ENCODE data around the gene CLPTM1L. TPM values are rescaled to one million over a fixed set of nuclear protein-coding genes. Genes with fewer than 3 reads are reported as not detected.

Gene CLPTM1L
- total RNA-seq, 2 experiments from 2014 or later = 395 TPM

DNA sequence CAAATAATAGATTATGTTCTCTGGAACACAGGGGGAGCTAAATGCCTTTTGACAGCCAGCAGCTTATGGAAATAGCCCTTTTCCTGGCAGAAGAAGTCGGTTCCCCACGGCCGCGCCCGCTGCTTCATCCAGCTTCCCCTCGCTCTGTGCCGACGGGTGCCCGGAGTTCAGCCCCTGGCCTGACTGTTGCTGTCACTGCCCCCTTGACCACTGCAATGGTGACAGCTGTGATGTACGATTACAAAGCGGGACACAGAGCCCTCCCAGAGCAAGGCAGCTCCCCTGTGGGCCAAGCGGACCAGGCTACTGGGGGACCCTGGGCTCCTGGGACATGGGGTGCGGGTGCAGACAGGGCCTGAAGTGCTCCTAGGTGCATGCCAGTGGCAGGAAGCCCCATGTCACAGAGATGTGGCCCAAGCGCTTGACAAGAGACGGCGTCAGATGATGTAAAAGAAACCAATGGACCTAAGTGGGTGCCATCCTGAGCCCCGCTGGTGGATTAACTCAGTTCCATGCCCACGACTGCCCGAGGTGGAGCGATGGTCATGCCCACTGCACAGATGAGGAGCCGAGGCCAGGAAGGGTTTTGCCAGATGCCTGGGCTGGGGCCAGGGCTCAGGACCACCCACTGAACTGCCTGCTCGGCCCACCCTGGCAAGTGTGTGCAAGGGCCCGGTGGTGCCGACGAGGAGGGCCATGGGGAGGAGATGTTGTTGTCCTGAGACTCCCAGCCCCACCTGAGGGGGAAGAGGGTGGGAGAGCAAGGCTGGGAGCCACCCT is 13.2 kb upstream of the CLPTM1L start:
- POLR2A ChIA-PET = no interaction called here
- no TSS peak for BruUV-seq (replicated peaks)
- intact Hi-C loops (cut with micrococcal nuclease; ENCODE audit: unreplicated experiment) = no loop called here

DNA sequence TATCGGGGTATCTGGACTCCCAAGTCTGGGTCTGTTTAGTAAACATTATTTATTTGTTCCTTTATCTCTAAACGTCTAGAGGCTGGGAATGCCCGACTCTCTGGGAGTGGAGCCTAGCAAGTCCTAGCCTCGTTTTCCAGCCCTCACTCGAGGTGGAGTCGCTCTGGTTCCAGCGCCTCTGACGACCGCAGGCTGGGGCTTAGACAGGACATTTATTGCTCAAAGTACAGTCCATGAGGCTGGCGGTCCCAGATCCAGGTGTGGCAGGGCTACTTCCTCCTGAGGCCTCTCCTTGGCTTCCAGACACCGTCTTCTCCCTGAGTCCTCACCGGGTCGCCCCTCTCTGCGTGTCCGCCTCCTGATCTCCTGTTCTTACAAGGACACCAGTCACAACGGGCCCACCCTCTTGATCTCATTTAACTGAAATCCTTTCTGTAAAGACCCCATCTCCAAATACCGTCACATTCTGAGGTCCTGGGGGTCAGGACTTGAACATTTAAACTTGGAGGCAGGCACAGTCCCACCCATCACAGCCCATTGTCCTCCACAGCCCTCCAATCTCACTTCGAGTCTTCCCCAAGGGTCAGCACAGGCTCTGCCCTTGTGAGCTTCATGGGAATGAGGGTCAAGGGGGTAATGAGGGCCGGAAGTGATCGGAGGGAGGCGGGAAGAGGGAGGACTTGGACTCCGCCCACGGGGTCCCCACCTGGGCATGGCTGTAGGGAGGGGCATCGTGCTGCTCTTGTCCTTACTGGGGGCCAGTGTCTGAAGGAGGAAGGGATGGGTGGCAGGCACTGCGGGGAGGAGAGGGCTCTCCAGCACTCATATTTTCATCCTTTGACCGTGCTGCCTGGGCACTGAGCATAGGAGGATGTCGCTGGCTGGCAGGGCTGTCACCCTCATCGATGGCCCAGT is 12.2 kb upstream of the CLPTM1L start:
- no peak for TF ChIP-seq EZH2phosphoT487 (IDR thresholded peaks at IDR 0.05; ENCODE audit: borderline replicate concordance, low read depth, low read length)
- TF ChIP-seq, protein P1, sequence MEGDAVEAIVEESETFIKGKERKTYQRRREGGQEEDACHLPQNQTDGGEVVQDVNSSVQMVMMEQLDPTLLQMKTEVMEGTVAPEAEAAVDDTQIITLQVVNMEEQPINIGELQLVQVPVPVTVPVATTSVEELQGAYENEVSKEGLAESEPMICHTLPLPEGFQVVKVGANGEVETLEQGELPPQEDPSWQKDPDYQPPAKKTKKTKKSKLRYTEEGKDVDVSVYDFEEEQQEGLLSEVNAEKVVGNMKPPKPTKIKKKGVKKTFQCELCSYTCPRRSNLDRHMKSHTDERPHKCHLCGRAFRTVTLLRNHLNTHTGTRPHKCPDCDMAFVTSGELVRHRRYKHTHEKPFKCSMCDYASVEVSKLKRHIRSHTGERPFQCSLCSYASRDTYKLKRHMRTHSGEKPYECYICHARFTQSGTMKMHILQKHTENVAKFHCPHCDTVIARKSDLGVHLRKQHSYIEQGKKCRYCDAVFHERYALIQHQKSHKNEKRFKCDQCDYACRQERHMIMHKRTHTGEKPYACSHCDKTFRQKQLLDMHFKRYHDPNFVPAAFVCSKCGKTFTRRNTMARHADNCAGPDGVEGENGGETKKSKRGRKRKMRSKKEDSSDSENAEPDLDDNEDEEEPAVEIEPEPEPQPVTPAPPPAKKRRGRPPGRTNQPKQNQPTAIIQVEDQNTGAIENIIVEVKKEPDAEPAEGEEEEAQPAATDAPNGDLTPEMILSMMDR (conservative IDR thresholded peaks at IDR 0.05; ENCODE audit: low read length) = no peak
- ChIA-PET POLR2A (no interaction called here), CTCF (ENCODE audit: unreplicated experiment) (no interaction called here)
- no peak for DNase-seq (ENCODE audit: low spot score)
- no peaks in the 10 kb centered on the region for H3K4me1 ChIP-seq (ENCODE audit: insufficient read depth, low read length, poor library complexity, severe bottlenecking)
- intact Hi-C loops (cut with micrococcal nuclease; ENCODE audit: unreplicated experiment) = no loop called here
- H3K27ac ChIP-seq (ENCODE audit: low read depth, low read length, poor library complexity, severe bottlenecking) = no peak overlapping the region
- H3K36me3 ChIP-seq (ENCODE audit: insufficient read depth, low read length) = no peaks in the 10 kb centered on the region
- H3K4me3 ChIP-seq (ENCODE audit: low read depth, low read length, poor library complexity, severe bottlenecking) = no peak overlapping the region
- no peak overlapping the region for H3K4me2 ChIP-seq (ENCODE audit: low read length)
- no peaks in the 10 kb centered on the region for H4K20me1 ChIP-seq (ENCODE audit: insufficient read depth, low read length)
- H3K9me3 ChIP-seq (ENCODE audit: low read length) = no peaks in the 10 kb centered on the region
- no peak overlapping the region for H2AFZ ChIP-seq (ENCODE audit: low read length)
- no peaks in the 10 kb centered on the region for H3K79me2 ChIP-seq (ENCODE audit: insufficient read depth, low read depth, low read length)
- BruUV-seq (replicated peaks) = no TSS peak
- no peaks in the 10 kb centered on the region for H3K9me2 ChIP-seq (ENCODE audit: insufficient read depth, low read length)

More for the DNA sequence above, 13.2 kb upstream of the CLPTM1L start:
- Histone ChIP-seq H4K20me1 (ENCODE audit: insufficient read depth, low read length) (no peaks in the 10 kb centered on the region), H3K9me3 (ENCODE audit: low read length) (no peaks in the 10 kb centered on the region), H2AFZ (ENCODE audit: low read length) (no peak overlapping the region), H3K79me2 (ENCODE audit: insufficient read depth, low read depth, low read length) (no peaks in the 10 kb centered on the region), H3K4me3 (ENCODE audit: low read depth, low read length, poor library complexity, severe bottlenecking) (no peak overlapping the region), H3K4me1 (ENCODE audit: insufficient read depth, low read length, poor library complexity, severe bottlenecking) (peaks cover 6% of the 10 kb centered on the region), H3K4me2 (ENCODE audit: low read length) (no peak overlapping the region), H3K27ac (ENCODE audit: low read depth, low read length, poor library complexity, severe bottlenecking) (no peak overlapping the region), H3K9me2 (ENCODE audit: insufficient read depth, low read length) (no peaks in the 10 kb centered on the region), H3K36me3 (ENCODE audit: insufficient read depth, low read length) (no peaks in the 10 kb centered on the region)
- DNase-seq (ENCODE audit: low spot score) = no peak
- TF ChIP-seq, protein P1 (conservative IDR thresholded peaks at IDR 0.05; ENCODE audit: low read length) = no peak
- no peak for TF ChIP-seq EZH2phosphoT487 (IDR thresholded peaks at IDR 0.05; ENCODE audit: borderline replicate concordance, low read depth, low read length)
- CTCF ChIA-PET (ENCODE audit: unreplicated experiment) = no interaction called here
